Activated naive CD4-positive, alpha-beta T cell treated with anti-CD3 and anti-CD28 coated beads, Interleukin-2, amount 10 ng/mL, durations not matched to agents 7 days and 5 days (primary cell): ENCODE measurements around the gene BRCA2.

Source experiments
- CTCF ChIA-PET: fragments of 350-600 bp; sonication (Branson Sonifier 250); formaldehyde crosslinking; loops from one replicate; lab custom pipeline; 2021; ENCODE audit warnings: antibody characterized with exemption; lab: Charles Lee
- DNase-seq: peaks from one replicate; pipeline ENCODE4 v3.0.0-alpha.2; 2020
- H3K27ac Mint-ChIP-seq: one replicate; pipeline ENCODE4 v1.8.0; 2021; ENCODE audit warnings: mild to moderate bottlenecking, moderate library complexity, mixed read lengths
- H3K27me3 Mint-ChIP-seq: one replicate; pipeline ENCODE4 v1.8.0; 2021; ENCODE audit warnings: mild to moderate bottlenecking, mixed read lengths
- H3K36me3 Mint-ChIP-seq: one replicate; pipeline ENCODE4 v1.8.0; 2021; ENCODE audit warnings: mixed read lengths
- H3K4me1 Mint-ChIP-seq: one replicate; pipeline ENCODE4 v1.8.0; 2021; ENCODE audit warnings: mixed read lengths
- H3K4me3 Mint-ChIP-seq: one replicate; pipeline ENCODE4 v1.8.0; 2021; ENCODE audit warnings: mild to moderate bottlenecking, moderate library complexity, mixed read lengths
- H3K9me3 Mint-ChIP-seq: one replicate; pipeline ENCODE4 v1.8.0; 2021; ENCODE audit warnings: mixed read lengths

Gene BRCA2

GRCh38 chr13:32299893-32300292 lies 15.4 kb upstream of the BRCA2 start:
- no peak for DNase-seq
- H3K36me3 Mint-ChIP-seq = no peaks in the 10 kb centered on the region

GRCh38 chr13:32300406-32300805 lies 14.9 kb upstream of the BRCA2 start:
- H3K4me3 Mint-ChIP-seq = no peak overlapping the region
- no peaks in the 10 kb centered on the region for H3K36me3 Mint-ChIP-seq
- no peak for DNase-seq
- no peak overlapping the region for H3K27ac Mint-ChIP-seq
- CTCF ChIA-PET = interaction anchor here (1.4 kb wide), 1 partner anchor 56 kb away, joined by 3 read pairs; no protein-coding TSS in a partner anchor
- peaks cover 14% of the 10 kb centered on the region for H3K27me3 Mint-ChIP-seq
- peaks cover 11% of the 10 kb centered on the region for H3K4me1 Mint-ChIP-seq
- no peaks in the 10 kb centered on the region for H3K9me3 Mint-ChIP-seq

More at GRCh38 chr13:32299893-32300292, 15.4 kb upstream of the BRCA2 start:
- H3K4me3 Mint-ChIP-seq = no peak overlapping the region
- peaks cover 11% of the 10 kb centered on the region for H3K4me1 Mint-ChIP-seq
- no peaks in the 10 kb centered on the region for H3K9me3 Mint-ChIP-seq
- peaks cover 14% of the 10 kb centered on the region for H3K27me3 Mint-ChIP-seq
- CTCF ChIA-PET = interaction anchor here (1.4 kb wide), 1 partner anchor 55 kb away, joined by 3 read pairs; no protein-coding TSS in a partner anchor
- no peak overlapping the region for H3K27ac Mint-ChIP-seq

- Mint-ChIP-seq H3K27me3 (peaks cover 14% of the 10 kb centered on the region), H3K4me1 (peaks cover 11% of the 10 kb centered on the region), H3K9me3 (no peaks in the 10 kb centered on the region), H3K36me3 (no peaks in the 10 kb centered on the region), H3K27ac (no peak overlapping the region), H3K4me3 (no peak overlapping the region)
- CTCF ChIA-PET = interaction anchor here (1.4 kb wide), 1 partner anchor 56 kb away, joined by 3 read pairs; no protein-coding TSS in a partner anchor
- DNase-seq = no peak
Measured at GRCh38 chr13:32300920-32301319, 14.4 kb upstream of the BRCA2 start.

GRCh38 chr13:32302461-32302860 lies 12.8 kb upstream of the BRCA2 start:
- no peaks in the 10 kb centered on the region for H3K9me3 Mint-ChIP-seq
- no peak overlapping the region for H3K4me3 Mint-ChIP-seq
- no peak for DNase-seq
- no peak overlapping the region for H3K27ac Mint-ChIP-seq
- CTCF ChIA-PET = no interaction called here
- peaks cover 14% of the 10 kb centered on the region for H3K27me3 Mint-ChIP-seq
- no peaks in the 10 kb centered on the region for H3K36me3 Mint-ChIP-seq
- peaks cover 3% of the 10 kb centered on the region for H3K4me1 Mint-ChIP-seq

GRCh38 chr13:32305646-32306045 lies 9.7 kb upstream of the BRCA2 start:
- CTCF ChIA-PET = interaction anchor here (1.2 to 2.5 kb wide), 2 partner anchors 10 to 58 kb away, joined by 3 to 8 read pairs; partner anchors contain the start of genes BRCA2 and ZAR1L
- H3K9me3 Mint-ChIP-seq = peaks cover 2% of the 10 kb centered on the region
- no peaks in the 10 kb centered on the region for H3K27me3 Mint-ChIP-seq
- DNase-seq = no peak
- H3K27ac Mint-ChIP-seq = no peak overlapping the region
- H3K36me3 Mint-ChIP-seq = no peaks in the 10 kb centered on the region
- peaks cover 16% of the 10 kb centered on the region for H3K4me1 Mint-ChIP-seq
- H3K4me3 Mint-ChIP-seq = no peak overlapping the region

- H3K27ac Mint-ChIP-seq = no peak overlapping the region
- no peak for DNase-seq
- H3K36me3 Mint-ChIP-seq = no peaks in the 10 kb centered on the region
- H3K27me3 Mint-ChIP-seq = no peaks in the 10 kb centered on the region
- H3K9me3 Mint-ChIP-seq = peaks cover 2% of the 10 kb centered on the region
- H3K4me1 Mint-ChIP-seq = peaks cover 24% of the 10 kb centered on the region
- CTCF ChIA-PET = interaction anchor here (1.0 to 2.4 kb wide), 6 partner anchors 10 to 400 kb away, joined by 3 to 13 read pairs (median 6); no protein-coding TSS in a partner anchor
- no peak overlapping the region for H3K4me3 Mint-ChIP-seq
Measured at GRCh38 chr13:32309312-32310133, 5.8 kb upstream of the BRCA2 start.

GRCh38 chr13:32310134-32310706 lies 5.1 kb upstream of the BRCA2 start:
- H3K9me3 Mint-ChIP-seq = peaks cover 2% of the 10 kb centered on the region
- CTCF ChIA-PET = no interaction called here

GRCh38 chr13:32311188-32311897 lies 4.0 kb upstream of the BRCA2 start:
- H3K4me3 Mint-ChIP-seq = no peak overlapping the region
- H3K27ac Mint-ChIP-seq = no peak overlapping the region
- no peak for DNase-seq
- peaks cover 4% of the 10 kb centered on the region for H3K27me3 Mint-ChIP-seq
- peaks cover 33% of the 10 kb centered on the region for H3K4me1 Mint-ChIP-seq
- CTCF ChIA-PET = interaction anchor here (0.8 to 0.9 kb wide), 2 partner anchors 42 to 402 kb away, joined by 3 read pairs; no protein-coding TSS in a partner anchor
- peaks cover 2% of the 10 kb centered on the region for H3K9me3 Mint-ChIP-seq
- peaks cover 1% of the 10 kb centered on the region for H3K36me3 Mint-ChIP-seq

More at GRCh38 chr13:32310134-32310706, 5.1 kb upstream of the BRCA2 start:
- Mint-ChIP-seq H3K4me1 (peaks cover 29% of the 10 kb centered on the region), H3K36me3 (peaks cover 1% of the 10 kb centered on the region), H3K27me3 (no peaks in the 10 kb centered on the region), H3K4me3 (no peak overlapping the region), H3K27ac (no peak overlapping the region)
- peak; percentile 32 for DNase-seq

GRCh38 chr13:32314271-32315237 lies 754 bp upstream of the BRCA2 start:
- H3K27me3 Mint-ChIP-seq = peaks cover 4% of the 10 kb centered on the region
- H3K9me3 Mint-ChIP-seq = no peaks in the 10 kb centered on the region
- CTCF ChIA-PET = interaction anchor here (0.6 to 1.9 kb wide), 6 partner anchors 9 to 404 kb away, joined by 3 to 8 read pairs (median 4); no protein-coding TSS in a partner anchor
- H3K4me1 Mint-ChIP-seq = peaks cover 47% of the 10 kb centered on the region
- H3K36me3 Mint-ChIP-seq = peaks cover 11% of the 10 kb centered on the region
- peak; percentile 65 for DNase-seq
- peak overlapping the region; percentile 99 for H3K27ac Mint-ChIP-seq
- H3K4me3 Mint-ChIP-seq = peak overlapping the region; percentile 92

GRCh38 chr13:32316028-32316339 lies 676 bp downstream of the BRCA2 start:
- Mint-ChIP-seq H3K27me3 (peaks cover 4% of the 10 kb centered on the region), H3K27ac (peak overlapping the region; percentile 99), H3K9me3 (no peaks in the 10 kb centered on the region), H3K4me3 (peak overlapping the region; percentile 92), H3K36me3 (peaks cover 21% of the 10 kb centered on the region), H3K4me1 (peaks cover 45% of the 10 kb centered on the region)
- CTCF ChIA-PET = interaction anchor here (0.8 to 1.6 kb wide), 4 partner anchors 10 to 406 kb away, joined by 3 to 8 read pairs (median 3); partner anchors contain the start of gene N4BP2L1
- no peak for DNase-seq

GRCh38 chr13:32316501-32316900 lies 1.2 kb downstream of the BRCA2 start:
- H3K4me3 Mint-ChIP-seq = peak overlapping the region; percentile 92
- CTCF ChIA-PET = interaction anchor here (1.0 to 1.4 kb wide), 2 partner anchors 19 to 406 kb away, joined by 3 read pairs; no protein-coding TSS in a partner anchor
- no peak for DNase-seq
- H3K27ac Mint-ChIP-seq = peak overlapping the region; percentile 99
- H3K9me3 Mint-ChIP-seq = no peaks in the 10 kb centered on the region
- H3K36me3 Mint-ChIP-seq = peaks cover 24% of the 10 kb centered on the region
- peaks cover 4% of the 10 kb centered on the region for H3K27me3 Mint-ChIP-seq
- peaks cover 48% of the 10 kb centered on the region for H3K4me1 Mint-ChIP-seq

GRCh38 chr13:32317716-32318465 lies 2.6 kb downstream of the BRCA2 start:
- H3K27me3 Mint-ChIP-seq = peaks cover 4% of the 10 kb centered on the region
- CTCF ChIA-PET = interaction anchor here (0.6 to 0.9 kb wide), 2 partner anchors 50 to 78 kb away, joined by 3 to 4 read pairs; no protein-coding TSS in a partner anchor
- no peak overlapping the region for H3K27ac Mint-ChIP-seq
- peaks cover 46% of the 10 kb centered on the region for H3K4me1 Mint-ChIP-seq
- DNase-seq = no peak
- no peaks in the 10 kb centered on the region for H3K9me3 Mint-ChIP-seq
- no peak overlapping the region for H3K4me3 Mint-ChIP-seq
- H3K36me3 Mint-ChIP-seq = peaks cover 27% of the 10 kb centered on the region
